HepG2 (cell line): Measurements from ENCODE around the gene STK36. TPM values are rescaled to one million over a fixed set of nuclear protein-coding genes. Genes with fewer than 3 reads are reported as not detected.

Source experiments
- AHDC1 ChIP-seq: sonication (generic); formaldehyde crosslinking; IDR thresholded peaks from 2 replicates; pipeline ENCODE4 v1.5.1; 2020; ENCODE audit warnings: mild to moderate bottlenecking, missing genetic modification reagents, borderline replicate concordance
- KAT2B ChIP-seq: fragments of 150-350 bp; IDR thresholded peaks from 2 replicates; pipeline ENCODE4 v1.6.1; 2014; ENCODE audit warnings: low read depth, low read length, borderline replicate concordance
- KDM2A ChIP-seq: sonication (generic); formaldehyde crosslinking; IDR thresholded peaks from 2 replicates; pipeline ENCODE4 v1.4.0; 2020; ENCODE audit warnings: low read depth, missing genetic modification reagents, borderline replicate concordance
- NCOR1 ChIP-seq: fragments of 200-600 bp; sonication (generic); IDR thresholded peaks from 2 replicates; pipeline ENCODE4 v1.7.0; 2017; ENCODE audit warnings: antibody characterized with exemption, low read length, borderline replicate concordance
- POLR2G ChIP-seq: fragments of 200-400 bp; formaldehyde crosslinking; IDR thresholded peaks from 2 replicates; pipeline ENCODE4 v1.6.1; 2018; ENCODE audit warnings: mild to moderate bottlenecking, low read depth, low read length, moderate library complexity
- XBP1 ChIP-seq: sonication (generic); formaldehyde crosslinking; IDR thresholded peaks from 2 replicates; pipeline ENCODE4 v1.5.0; 2020; ENCODE audit warnings: missing genetic modification reagents
- ZNF280B ChIP-seq: sonication (generic); formaldehyde crosslinking; IDR thresholded peaks from 2 replicates; pipeline ENCODE4 v1.5.0; 2020; ENCODE audit warnings: missing genetic modification reagents, mild to moderate bottlenecking, borderline replicate concordance
- ZNF749 ChIP-seq: sonication (generic); formaldehyde crosslinking; IDR thresholded peaks from 2 replicates; pipeline ENCODE4 v1.8.0; 2022; ENCODE audit warnings: mild to moderate bottlenecking, missing genetic modification reagents, moderate library complexity, borderline replicate concordance
- polyA plus RNA-seq, 8 experiments: library from polyadenylated mRNA; depleted of rRNA in 3 of 8; stranded (reverse) in 7 of 8; unstranded in 1 of 8; fragments of >200 nt; fragmentation: Illumina TruSeq in 4 of 8; extraction: Trizol in 4 of 8; gene quantifications; 2 replicates each; pipeline versions ENCODE4 v1.2.1 to v1.2.3, GENCODE V29; 2011 to 2016; ENCODE audit warnings: low read depth in 4 of 8, missing spikeins in 1 of 8, mixed read lengths in 1 of 8; ENCODE audit not compliant: insufficient read depth in 1 of 8
- total RNA-seq, 5 experiments: library from RNA; depleted of rRNA; stranded (reverse); fragments of >200 nt; fragmentation: Illumina TruSeq; extraction: Trizol; gene quantifications; 2 replicates each; pipeline ENCODE4 v1.2.3, GENCODE V29; 2016; ENCODE audit warnings: low read depth in 1 of 5
- TF ChIP-seq, protein P1 (sequence below): sonication (generic); formaldehyde crosslinking; IDR thresholded peaks from 2 replicates; pipeline ENCODE4 v1.4.0; 2020; ENCODE audit warnings: mild to moderate bottlenecking, missing genetic modification reagents
- TF ChIP-seq, protein P2 (sequence below): sonication (generic); formaldehyde crosslinking; IDR thresholded peaks from 2 replicates; pipeline ENCODE4 v1.4.0; 2020; ENCODE audit warnings: missing genetic modification reagents
- TF ChIP-seq, protein P3 (sequence below): sonication (generic); formaldehyde crosslinking; IDR thresholded peaks from 2 replicates; pipeline ENCODE4 v1.9.0; 2021; ENCODE audit warnings: missing genetic modification reagents, mild to moderate bottlenecking, borderline replicate concordance

Gene STK36
- total and polyA plus RNA-seq, 2 of the 13 experiments (the other 11 are each of a cell fraction or from before 2014, with no cell fraction given): 45.9 to 83.5 TPM

DNA sequence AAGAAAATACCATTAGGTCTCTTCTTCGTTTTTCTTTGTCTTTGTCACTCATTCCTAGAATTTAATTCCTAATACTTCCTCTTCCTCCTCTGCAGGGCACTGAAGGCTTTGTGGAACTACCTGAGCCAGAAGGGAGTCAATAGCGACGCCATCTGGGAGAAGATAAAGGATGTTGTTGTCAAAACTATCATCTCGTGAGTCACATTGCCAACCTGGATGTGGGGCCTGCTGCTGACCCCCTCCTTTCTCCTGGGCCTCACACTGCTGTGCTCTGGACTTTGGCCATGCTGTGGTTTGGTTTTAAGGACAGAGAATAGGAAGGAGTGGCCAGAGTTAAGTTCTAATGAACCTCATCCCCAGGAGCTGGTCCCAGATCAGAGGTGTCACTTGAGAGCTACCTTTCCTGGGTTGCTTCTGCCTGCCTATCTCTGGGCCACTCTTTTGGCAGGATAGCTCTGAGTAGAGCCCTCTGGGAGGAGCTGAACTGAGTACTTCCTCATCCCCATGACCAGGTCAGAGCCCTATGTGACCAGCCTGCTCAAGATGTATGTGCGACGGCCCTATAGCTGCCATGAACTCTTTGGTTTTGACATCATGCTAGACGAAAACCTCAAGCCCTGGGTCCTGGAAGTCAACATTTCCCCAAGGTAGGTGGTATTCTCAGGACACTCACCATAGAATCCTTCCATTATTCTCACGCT lies 77.0 kb downstream of the STK36 start (continued):
- TF ChIP-seq, protein P1, sequence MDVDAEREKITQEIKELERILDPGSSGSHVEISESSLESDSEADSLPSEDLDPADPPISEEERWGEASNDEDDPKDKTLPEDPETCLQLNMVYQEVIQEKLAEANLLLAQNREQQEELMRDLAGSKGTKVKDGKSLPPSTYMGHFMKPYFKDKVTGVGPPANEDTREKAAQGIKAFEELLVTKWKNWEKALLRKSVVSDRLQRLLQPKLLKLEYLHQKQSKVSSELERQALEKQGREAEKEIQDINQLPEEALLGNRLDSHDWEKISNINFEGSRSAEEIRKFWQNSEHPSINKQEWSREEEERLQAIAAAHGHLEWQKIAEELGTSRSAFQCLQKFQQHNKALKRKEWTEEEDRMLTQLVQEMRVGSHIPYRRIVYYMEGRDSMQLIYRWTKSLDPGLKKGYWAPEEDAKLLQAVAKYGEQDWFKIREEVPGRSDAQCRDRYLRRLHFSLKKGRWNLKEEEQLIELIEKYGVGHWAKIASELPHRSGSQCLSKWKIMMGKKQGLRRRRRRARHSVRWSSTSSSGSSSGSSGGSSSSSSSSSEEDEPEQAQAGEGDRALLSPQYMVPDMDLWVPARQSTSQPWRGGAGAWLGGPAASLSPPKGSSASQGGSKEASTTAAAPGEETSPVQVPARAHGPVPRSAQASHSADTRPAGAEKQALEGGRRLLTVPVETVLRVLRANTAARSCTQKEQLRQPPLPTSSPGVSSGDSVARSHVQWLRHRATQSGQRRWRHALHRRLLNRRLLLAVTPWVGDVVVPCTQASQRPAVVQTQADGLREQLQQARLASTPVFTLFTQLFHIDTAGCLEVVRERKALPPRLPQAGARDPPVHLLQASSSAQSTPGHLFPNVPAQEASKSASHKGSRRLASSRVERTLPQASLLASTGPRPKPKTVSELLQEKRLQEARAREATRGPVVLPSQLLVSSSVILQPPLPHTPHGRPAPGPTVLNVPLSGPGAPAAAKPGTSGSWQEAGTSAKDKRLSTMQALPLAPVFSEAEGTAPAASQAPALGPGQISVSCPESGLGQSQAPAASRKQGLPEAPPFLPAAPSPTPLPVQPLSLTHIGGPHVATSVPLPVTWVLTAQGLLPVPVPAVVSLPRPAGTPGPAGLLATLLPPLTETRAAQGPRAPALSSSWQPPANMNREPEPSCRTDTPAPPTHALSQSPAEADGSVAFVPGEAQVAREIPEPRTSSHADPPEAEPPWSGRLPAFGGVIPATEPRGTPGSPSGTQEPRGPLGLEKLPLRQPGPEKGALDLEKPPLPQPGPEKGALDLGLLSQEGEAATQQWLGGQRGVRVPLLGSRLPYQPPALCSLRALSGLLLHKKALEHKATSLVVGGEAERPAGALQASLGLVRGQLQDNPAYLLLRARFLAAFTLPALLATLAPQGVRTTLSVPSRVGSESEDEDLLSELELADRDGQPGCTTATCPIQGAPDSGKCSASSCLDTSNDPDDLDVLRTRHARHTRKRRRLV (CRISPR knock-in tag): peak; percentile 70; the same call in 1 of the 2 replicates
- TF ChIP-seq, protein P2, sequence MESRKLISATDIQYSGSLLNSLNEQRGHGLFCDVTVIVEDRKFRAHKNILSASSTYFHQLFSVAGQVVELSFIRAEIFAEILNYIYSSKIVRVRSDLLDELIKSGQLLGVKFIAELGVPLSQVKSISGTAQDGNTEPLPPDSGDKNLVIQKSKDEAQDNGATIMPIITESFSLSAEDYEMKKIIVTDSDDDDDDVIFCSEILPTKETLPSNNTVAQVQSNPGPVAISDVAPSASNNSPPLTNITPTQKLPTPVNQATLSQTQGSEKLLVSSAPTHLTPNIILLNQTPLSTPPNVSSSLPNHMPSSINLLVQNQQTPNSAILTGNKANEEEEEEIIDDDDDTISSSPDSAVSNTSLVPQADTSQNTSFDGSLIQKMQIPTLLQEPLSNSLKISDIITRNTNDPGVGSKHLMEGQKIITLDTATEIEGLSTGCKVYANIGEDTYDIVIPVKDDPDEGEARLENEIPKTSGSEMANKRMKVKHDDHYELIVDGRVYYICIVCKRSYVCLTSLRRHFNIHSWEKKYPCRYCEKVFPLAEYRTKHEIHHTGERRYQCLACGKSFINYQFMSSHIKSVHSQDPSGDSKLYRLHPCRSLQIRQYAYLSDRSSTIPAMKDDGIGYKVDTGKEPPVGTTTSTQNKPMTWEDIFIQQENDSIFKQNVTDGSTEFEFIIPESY (CRISPR knock-in tag): peak; percentile 49; the same call in 1 of the 2 replicates
- TF ChIP-seq ZNF749: peak; percentile 53; the same call in 1 of the 2 replicates
- TF ChIP-seq KAT2B: no peak
- no peak; the same call in none of the 2 replicates for TF ChIP-seq POLR2G
- peak; percentile 77; the same call in 1 of the 2 replicates for TF ChIP-seq KDM2A (CRISPR knock-in tag)
- TF ChIP-seq ZNF280B (CRISPR knock-in tag): no peak
- TF ChIP-seq, protein P3, sequence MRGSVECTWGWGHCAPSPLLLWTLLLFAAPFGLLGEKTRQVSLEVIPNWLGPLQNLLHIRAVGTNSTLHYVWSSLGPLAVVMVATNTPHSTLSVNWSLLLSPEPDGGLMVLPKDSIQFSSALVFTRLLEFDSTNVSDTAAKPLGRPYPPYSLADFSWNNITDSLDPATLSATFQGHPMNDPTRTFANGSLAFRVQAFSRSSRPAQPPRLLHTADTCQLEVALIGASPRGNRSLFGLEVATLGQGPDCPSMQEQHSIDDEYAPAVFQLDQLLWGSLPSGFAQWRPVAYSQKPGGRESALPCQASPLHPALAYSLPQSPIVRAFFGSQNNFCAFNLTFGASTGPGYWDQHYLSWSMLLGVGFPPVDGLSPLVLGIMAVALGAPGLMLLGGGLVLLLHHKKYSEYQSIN: no peak
- peak; percentile 58; the same call in 1 of the 2 replicates for TF ChIP-seq AHDC1 (CRISPR knock-in tag)
- TF ChIP-seq XBP1 (CRISPR knock-in tag): no peak
- TF ChIP-seq NCOR1: no peak; the same call in 1 of the 2 replicates
